Panc1 (cell line): Measurements from ENCODE around the gene SCGB1D1.

Experiments
- CTCF ChIP-seq: fragments of 450-650 bp; IDR thresholded peaks from 2 replicates; pipeline ENCODE4 v1.5.1; 2017; ENCODE audit warnings: mild to moderate bottlenecking
- REST ChIP-seq, 2 experiments: IDR thresholded peaks; 2 replicates each; pipeline ENCODE4 v1.6.1; 2011 to 2012; ENCODE audit warnings: low read depth in 2 of 2, control low read depth in 1 of 2, low read length in 1 of 2, mild to moderate bottlenecking in 1 of 2, moderate library complexity in 1 of 2; ENCODE audit not compliant: insufficient read depth in 1 of 2

- TF ChIP-seq REST (IDR thresholded peaks at IDR 0.05; ENCODE audit: insufficient read depth in 1 of 2, low read depth in 2 of 2, low read length in 1 of 2) (no peak), CTCF (no peak)
These were observed 38.3 kb upstream of the SCGB1D1 start for GRCh38 chr11:62151737-62152102.
